Esophagus squamous epithelium (tissue), 5 donors: ENCODE data around the gene OR4C45. TPM values are rescaled to one million over a fixed set of nuclear protein-coding genes. Genes with fewer than 3 reads are reported as not detected.
A peak's percentile ranks its signal among the peaks of the same experiment; 100 is the strongest.
"Not testable (repeated sequence)": the region's sequence is repeated elsewhere in the genome, so short reads cannot be mapped to it uniquely, and the experiment has no call there.

Experiments used
- DNase-seq: peaks from one replicate; lab custom pipeline; 2025; lab: John Stamatoyannopoulos, UW
- H3K27ac ChIP-seq, 4 donors: fragments of 200-600 bp; sonication (generic); one replicate each; pipeline ENCODE4 v1.5.1; 2016 to 2019; ENCODE audit warnings: mild to moderate bottlenecking in 1 of 4
- H3K27me3 ChIP-seq, 4 donors: fragments of 200-600 bp; sonication (generic); 1 replicate in 3 of 4; 2 replicates in 1 of 4; pipeline versions ENCODE4 v1.5.1 to v1.6.0; 2017 to 2021; ENCODE audit warnings: antibody characterized with exemption in 1 of 4
- H3K36me3 ChIP-seq, 3 donors: fragments of 200-600 bp; sonication (generic); one replicate each; pipeline ENCODE4 v1.5.1; 2016 to 2019
- H3K4me1 ChIP-seq, 3 donors: fragments of 200-600 bp; sonication (generic); one replicate each; pipeline ENCODE4 v1.5.1; 2017 to 2019
- H3K4me3 ChIP-seq, 4 donors: fragments of 200-600 bp; sonication (generic); 1 replicate in 3 of 4; 2 replicates in 1 of 4; pipeline ENCODE4 v1.5.1; 2016 to 2019; ENCODE audit warnings: mild to moderate bottlenecking in 2 of 4, moderate library complexity in 1 of 4
- H3K9me3 ChIP-seq, 3 donors: fragments of 200-600 bp; sonication (generic); one replicate each; pipeline ENCODE4 v1.5.1; 2016 to 2019
- POLR2A ChIP-seq, 4 donors: fragments of 450-650 bp; IDR thresholded peaks; one replicate each; pipeline ENCODE4 v1.6.1; 2017; ENCODE audit warnings: antibody characterized with exemption in 4 of 4, mild to moderate bottlenecking in 4 of 4, moderate library complexity in 3 of 4
- WGBS, 2 donors: methylation state at CpG; one replicate each; pipeline ENCODE4 v1.1.5; 2018; 5-methylcytosine and 5-hydroxymethylcytosine counted together
- intact Hi-C: fragments of 100-400 bp; cut with DNase I; formaldehyde crosslinking; loops from one replicate; pipeline ENCODE4 v1.15.0; 2022
- total RNA-seq, 4 donors: library from RNA; depleted of rRNA; stranded (reverse); fragments of >200 nt; gene quantifications; one replicate each; pipeline ENCODE4 v1.1.0, GENCODE V29; 2016
- TF ChIP-seq, protein P1 (sequence below), 6 experiments: fragments of 450-650 bp in 4 of 6; fragments of 200-600 bp in 2 of 6; sonication (generic) in 2 of 6; IDR thresholded peaks; one replicate each; pipeline ENCODE4 v1.5.1; 2016 to 2019; ENCODE audit warnings: antibody characterized with exemption in 6 of 6, mild to moderate bottlenecking in 4 of 6, moderate library complexity in 4 of 6
- donor health status: DM: yes; HTN: yes; CAD: no.

OR4C45 gene
- not detected for total RNA-seq

- H3K9me3 ChIP-seq: peaks cover 0 to 8% (median 0%) of the 10 kb centered on the region in 3 donors
- TF ChIP-seq, protein P1, sequence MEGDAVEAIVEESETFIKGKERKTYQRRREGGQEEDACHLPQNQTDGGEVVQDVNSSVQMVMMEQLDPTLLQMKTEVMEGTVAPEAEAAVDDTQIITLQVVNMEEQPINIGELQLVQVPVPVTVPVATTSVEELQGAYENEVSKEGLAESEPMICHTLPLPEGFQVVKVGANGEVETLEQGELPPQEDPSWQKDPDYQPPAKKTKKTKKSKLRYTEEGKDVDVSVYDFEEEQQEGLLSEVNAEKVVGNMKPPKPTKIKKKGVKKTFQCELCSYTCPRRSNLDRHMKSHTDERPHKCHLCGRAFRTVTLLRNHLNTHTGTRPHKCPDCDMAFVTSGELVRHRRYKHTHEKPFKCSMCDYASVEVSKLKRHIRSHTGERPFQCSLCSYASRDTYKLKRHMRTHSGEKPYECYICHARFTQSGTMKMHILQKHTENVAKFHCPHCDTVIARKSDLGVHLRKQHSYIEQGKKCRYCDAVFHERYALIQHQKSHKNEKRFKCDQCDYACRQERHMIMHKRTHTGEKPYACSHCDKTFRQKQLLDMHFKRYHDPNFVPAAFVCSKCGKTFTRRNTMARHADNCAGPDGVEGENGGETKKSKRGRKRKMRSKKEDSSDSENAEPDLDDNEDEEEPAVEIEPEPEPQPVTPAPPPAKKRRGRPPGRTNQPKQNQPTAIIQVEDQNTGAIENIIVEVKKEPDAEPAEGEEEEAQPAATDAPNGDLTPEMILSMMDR (IDR thresholded peaks at IDR 0.05): no peak
- TF ChIP-seq POLR2A (IDR thresholded peaks at IDR 0.05): no peak
- H3K36me3 ChIP-seq: no peaks in the 10 kb centered on the region
- H3K27me3 ChIP-seq: no peaks in the 10 kb centered on the region
- no peak within 1 kb of the TSS for H3K27ac ChIP-seq
- H3K4me3 ChIP-seq: no peak within 1 kb of the TSS
- no peaks in the 10 kb centered on the region for H3K4me1 ChIP-seq
- intact Hi-C loops: no loop called here
- DNase-seq: no peak
Measured at GRCh38 chr11:50032574-50032973, at the start of gene OR4C45. TSS of gene OR4C45 (plus strand) at chr11:50032874.

GRCh38 chr11:49995565-49995964 lies 37.1 kb upstream of the OR4C45 start:
- Histone ChIP-seq H3K4me3 (no peak overlapping the region), H3K9me3 (peaks cover 0 to 13% (median 3%) of the 10 kb centered on the region in 3 donors), H3K27me3 (no peaks in the 10 kb centered on the region), H3K36me3 (no peaks in the 10 kb centered on the region), H3K4me1 (no peaks in the 10 kb centered on the region), H3K27ac (no peak overlapping the region)
- 45 to 64% methylated on average over 6 of the region's 6 CpGs for WGBS, 2 donors
- intact Hi-C loops: no loop called here
- TF ChIP-seq, protein P1 (IDR thresholded peaks at IDR 0.05): peak in 5 of 6 experiments; percentile 23 to 56 (median 29)
- TF ChIP-seq POLR2A (IDR thresholded peaks at IDR 0.05): no peak
- no peak for DNase-seq

DNA sequence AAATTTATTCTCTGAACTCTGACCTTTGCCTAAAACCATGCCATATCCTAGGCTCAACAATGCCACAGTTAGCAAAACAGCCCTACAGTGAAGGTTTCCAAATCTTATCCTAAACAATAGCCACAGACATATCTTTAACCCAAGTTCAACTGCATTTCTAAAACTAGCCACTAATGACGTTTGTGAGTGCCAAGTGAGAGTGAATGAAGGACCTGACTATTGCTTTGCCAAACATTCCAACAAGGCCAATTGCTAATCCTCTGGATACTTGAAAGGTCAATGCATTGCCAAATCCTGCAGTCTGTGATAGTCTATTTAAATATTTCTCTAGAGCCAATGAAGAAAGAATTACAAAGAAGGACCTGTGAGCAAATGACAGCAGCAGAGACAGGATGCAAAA lies 2.5 kb upstream of the OR4C45 start:
- Histone ChIP-seq H3K4me3 (no peak overlapping the region), H3K4me1 (no peaks in the 10 kb centered on the region), H3K27me3 (no peaks in the 10 kb centered on the region), H3K9me3 (peaks cover 0 to 8% (median 0%) of the 10 kb centered on the region in 3 donors), H3K36me3 (no peaks in the 10 kb centered on the region), H3K27ac (no peak overlapping the region)
- TF ChIP-seq POLR2A (IDR thresholded peaks at IDR 0.05): no peak
- TF ChIP-seq, protein P1 (IDR thresholded peaks at IDR 0.05): no peak
- no peak for DNase-seq
- intact Hi-C loops: no loop called here
- 18 to 27% methylated on average over 1 of the region's 1 CpG for WGBS, 2 donors

- H3K4me1 ChIP-seq, intact Hi-C loops, DNase-seq, H3K27ac ChIP-seq, H3K4me3 ChIP-seq, H3K9me3 ChIP-seq, H3K27me3 ChIP-seq, H3K36me3 ChIP-seq: not testable (repeated sequence)
Measured at GRCh38 chr11:50036239-50036638, 3.6 kb downstream of the OR4C45 start.

GRCh38 chr11:50037251-50037650 lies 4.6 kb downstream of the OR4C45 start:
- Histone ChIP-seq H3K36me3 (no peaks in the 10 kb centered on the region), H3K9me3 (no peaks in the 10 kb centered on the region), H3K4me1 (no peaks in the 10 kb centered on the region), H3K27me3 (no peaks in the 10 kb centered on the region), H3K27ac (no peak overlapping the region), H3K4me3 (no peak overlapping the region)
- WGBS, 2 donors: 43 to 50% methylated on average over 1 of the region's 1 CpG
- TF ChIP-seq POLR2A (IDR thresholded peaks at IDR 0.05): no peak
- TF ChIP-seq, protein P1 (IDR thresholded peaks at IDR 0.05): no peak
- no peak for DNase-seq
- intact Hi-C loops: no loop called here

DNA sequence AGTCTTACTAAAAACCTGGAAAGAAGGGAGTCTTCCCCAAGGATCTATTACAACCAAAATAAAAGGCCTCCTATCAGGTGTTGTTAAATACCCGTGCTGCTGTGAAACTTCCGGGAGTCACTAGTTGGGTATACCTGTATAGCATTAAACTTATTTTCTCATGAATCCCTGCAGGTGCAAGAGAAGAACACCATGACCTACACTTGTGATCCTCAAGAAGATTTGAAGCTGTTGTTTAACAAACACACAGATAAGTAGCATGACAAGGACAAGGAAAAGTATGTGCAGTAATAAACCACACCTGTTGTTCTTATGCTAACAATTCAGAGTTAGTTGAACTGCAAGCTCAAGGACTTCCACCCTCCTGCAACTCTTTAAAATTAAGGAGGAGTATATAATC lies 12.0 kb downstream of the OR4C45 start:
- Histone ChIP-seq H3K4me1 (no peaks in the 10 kb centered on the region), H3K4me3 (no peak overlapping the region), H3K36me3 (no peaks in the 10 kb centered on the region), H3K27me3 (no peaks in the 10 kb centered on the region), H3K9me3 (no peaks in the 10 kb centered on the region), H3K27ac (no peak overlapping the region)
- 78 to 96% methylated on average over 2 of the region's 2 CpGs for WGBS, 2 donors
- TF ChIP-seq, protein P1 (IDR thresholded peaks at IDR 0.05): no peak
- no peak for TF ChIP-seq POLR2A (IDR thresholded peaks at IDR 0.05)
- intact Hi-C loops: no loop called here
- DNase-seq: no peak

DNA sequence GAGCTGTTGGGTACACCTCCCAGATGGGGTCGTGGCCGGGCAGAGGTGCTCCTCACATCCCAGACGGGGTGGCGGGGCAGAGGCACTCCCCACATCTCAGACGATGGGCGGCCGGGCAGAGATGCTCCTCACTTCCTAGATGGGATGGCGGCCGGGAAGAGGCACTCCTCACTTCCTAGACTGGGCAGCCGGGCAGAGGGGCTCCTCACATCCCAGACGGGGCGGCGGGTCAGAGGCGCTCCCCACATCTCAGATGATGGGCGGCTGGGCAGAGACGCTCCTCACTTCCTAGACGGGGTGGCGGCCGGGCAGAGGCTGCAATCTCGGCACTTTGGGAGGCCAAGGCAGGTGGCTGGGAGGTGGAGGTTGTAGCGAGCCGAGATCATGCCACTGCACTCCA lies 30.4 kb downstream of the OR4C45 start:
- H3K4me1 ChIP-seq, H3K9me3 ChIP-seq, intact Hi-C loops, DNase-seq, H3K36me3 ChIP-seq, H3K27ac ChIP-seq, H3K4me3 ChIP-seq, H3K27me3 ChIP-seq: not testable (repeated sequence)
- no CpG with 5 or more reads among the region's 22 CpGs for WGBS, 2 donors
